A673 (cell line): ENCODE data around the gene TTLL12. TPM values are rescaled to one million over a fixed set of nuclear protein-coding genes. Genes with fewer than 3 reads are reported as not detected.

Source experiments
- BruUV-seq: library from RNA; stranded (reverse); fragments of 400-500 nt; replicated peaks from 2 replicates; lab custom pipeline; 2021; lab: Mats Ljungman, UMichigan
- CTCF ChIA-PET: fragments of 300-600 bp; sonication (Branson Sonifier 250); formaldehyde crosslinking; loops from one replicate; lab custom pipeline; 2022; ENCODE audit warnings: antibody characterized with exemption; lab: Charles Lee
- POLR2A ChIA-PET: fragments of 300-600 bp; sonication (Branson Sonifier 250); formaldehyde crosslinking; loops from one replicate; lab custom pipeline; 2022; ENCODE audit warnings: antibody characterized with exemption; ENCODE audit not compliant: low non-redundant PET; lab: Charles Lee
- DNase-seq: peaks from one replicate; pipeline ENCODE4 v3.0.0-alpha.2; 2015; ENCODE audit warnings: low spot score
- H3K27ac ChIP-seq: fragments of 200-600 bp; sonication (generic); 2 replicates; pipeline ENCODE4 v1.5.1; 2016; ENCODE audit warnings: mixed run types, low read depth, mild to moderate bottlenecking, mixed read lengths, antibody characterized with exemption, low read length; ENCODE audit not compliant: poor library complexity, severe bottlenecking
- H3K27me3 ChIP-seq: fragments of 200-600 bp; sonication (generic); replicated peaks from 2 replicates; pipeline ENCODE4 v1.6.1; 2017; ENCODE audit warnings: mixed run types, low read depth, mild to moderate bottlenecking, mixed read lengths, antibody characterized with exemption, low read length; ENCODE audit not compliant: insufficient read depth, poor library complexity
- H3K36me3 ChIP-seq: fragments of 200-600 bp; sonication (generic); 2 replicates; pipeline ENCODE4 v1.6.1; 2016; ENCODE audit warnings: mixed run types, mild to moderate bottlenecking, mixed read lengths, antibody characterized with exemption, low read length; ENCODE audit not compliant: insufficient read depth, poor library complexity, severe bottlenecking
- H3K4me1 ChIP-seq: fragments of 200-600 bp; sonication (generic); 2 replicates; pipeline ENCODE4 v1.6.1; 2017; ENCODE audit warnings: mixed run types, mild to moderate bottlenecking, mixed read lengths, antibody characterized with exemption, low read length; ENCODE audit not compliant: insufficient read depth, poor library complexity, severe bottlenecking
- H3K4me3 ChIP-seq: fragments of 200-600 bp; sonication (generic); 2 replicates; pipeline ENCODE4 v1.5.1; 2016; ENCODE audit warnings: low read depth, mixed run types, mild to moderate bottlenecking, mixed read lengths, low read length; ENCODE audit not compliant: poor library complexity, severe bottlenecking
- H3K9me3 ChIP-seq: fragments of 200-600 bp; sonication (generic); 2 replicates; pipeline ENCODE4 v1.6.1; 2016; ENCODE audit warnings: mixed run types, low read depth, mild to moderate bottlenecking, mixed read lengths, antibody characterized with exemption, low read length; ENCODE audit not compliant: poor library complexity, severe bottlenecking
- CTCF ChIP-seq: fragments of 300-800, 200-600 bp; sonication (generic); conservative IDR thresholded peaks from 2 replicates; pipeline ENCODE4 v1.5.1; 2017; ENCODE audit warnings: low read depth, mild to moderate bottlenecking, antibody characterized with exemption, low read length, moderate library complexity, mixed read lengths
- EZH2 ChIP-seq: fragments of 200-600 bp; sonication (generic); IDR thresholded peaks from 2 replicates; pipeline ENCODE4 v1.6.1; 2017; ENCODE audit warnings: borderline replicate concordance, low read depth, mild to moderate bottlenecking, mixed read lengths, antibody characterized with exemption, low read length; ENCODE audit not compliant: poor library complexity, severe bottlenecking
- intact Hi-C: fragments of 100-400 bp; cut with micrococcal nuclease; formaldehyde crosslinking; loops from one replicate; pipeline ENCODE4 v1.10.0; 2022; ENCODE audit not compliant: unreplicated experiment
- total RNA-seq: library from RNA; stranded (reverse); gene quantifications from 2 replicates; pipeline ENCODE4 v1.2.3, GENCODE V29; 2021

TTLL12 gene
- total RNA-seq, 1 experiment from 2014 or later: 138 TPM

DNA sequence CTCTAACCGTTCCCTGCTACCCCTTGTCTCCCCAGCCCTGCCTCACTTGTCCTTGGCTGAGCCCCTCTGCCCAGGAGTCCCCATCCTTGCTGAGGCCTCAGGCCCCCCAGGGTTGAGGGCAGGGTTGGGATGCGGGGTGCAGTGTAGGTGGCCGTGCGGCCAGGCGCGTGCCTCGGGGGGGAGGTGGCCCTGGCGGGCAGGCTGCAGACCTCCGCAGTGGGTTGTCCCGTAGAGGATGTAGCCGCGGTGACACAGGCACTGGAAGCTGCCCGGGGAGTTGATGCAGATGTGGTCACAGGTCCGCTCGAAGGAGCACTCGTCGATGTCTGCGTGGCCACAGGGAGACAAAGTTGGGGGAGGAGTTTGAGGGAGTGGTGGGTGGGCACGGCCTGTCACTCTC, 41.9 kb upstream of the TTLL12 start:
- intact Hi-C loops: no loop called here
- peaks cover 13% of the 10 kb centered on the region for H3K4me1 ChIP-seq
- no peak overlapping the region for H3K4me3 ChIP-seq
- no peaks in the 10 kb centered on the region for H3K36me3 ChIP-seq
- TF ChIP-seq EZH2: no peak
- TF ChIP-seq CTCF: no peak
- no TSS peak for BruUV-seq
- POLR2A ChIA-PET: no interaction called here
- DNase-seq: no peak
- no peaks in the 10 kb centered on the region for H3K27me3 ChIP-seq
- no peak overlapping the region for H3K27ac ChIP-seq
- CTCF ChIA-PET: interaction anchor here (0.6 to 1.2 kb wide), 4 partner anchors 41 to 156 kb away, joined by 3 to 12 read pairs (median 6); partner anchors contain the start of gene SCUBE1
- no peaks in the 10 kb centered on the region for H3K9me3 ChIP-seq

GRCh38 chr22:43228330-43228729, 41.4 kb upstream of the TTLL12 start:
- no peak for TF ChIP-seq EZH2
- TF ChIP-seq CTCF: peak; percentile 76
- H3K36me3 ChIP-seq: no peaks in the 10 kb centered on the region
- no peaks in the 10 kb centered on the region for H3K9me3 ChIP-seq
- no peak overlapping the region for H3K27ac ChIP-seq
- intact Hi-C loops: no loop called here
- peak; percentile 65 for DNase-seq
- ChIA-PET POLR2A (no interaction called here), CTCF (interaction anchor here (0.6 to 1.1 kb wide), 3 partner anchors 41 to 119 kb away, joined by 3 to 12 read pairs (median 9); partner anchors contain the start of gene SCUBE1)
- BruUV-seq: no TSS peak
- H3K4me3 ChIP-seq: no peak overlapping the region
- no peaks in the 10 kb centered on the region for H3K27me3 ChIP-seq
- peaks cover 13% of the 10 kb centered on the region for H3K4me1 ChIP-seq

- H3K36me3 ChIP-seq: no peaks in the 10 kb centered on the region
- ChIA-PET POLR2A (interaction anchor here (0.6 kb wide), 1 partner anchor 405 kb away, joined by 31 read pairs; no protein-coding TSS in a partner anchor), CTCF (no interaction called here)
- DNase-seq: peak; percentile 41
- no peaks in the 10 kb centered on the region for H3K9me3 ChIP-seq
- intact Hi-C loops: no loop called here
- no peaks in the 10 kb centered on the region for H3K27me3 ChIP-seq
- TF ChIP-seq EZH2 (no peak), CTCF (no peak)
- H3K4me1 ChIP-seq: peaks cover 13% of the 10 kb centered on the region
- H3K4me3 ChIP-seq: no peak overlapping the region
- no peak overlapping the region for H3K27ac ChIP-seq
- BruUV-seq: no TSS peak
Measured at GRCh38 chr22:43227239-43227630, 40.3 kb upstream of the TTLL12 start.
